GM21360 (cell line): Measurements from ENCODE around the gene FGFRL1.

Experiments
- ATAC-seq: cut with Tn5 transposase; IDR thresholded peaks from one replicate; pipeline ENCODE4 v1.9.1; 2021; ENCODE audit warnings: mild to moderate bottlenecking, moderate library complexity; ENCODE audit not compliant: unreplicated experiment

Gene FGFRL1

DNA sequence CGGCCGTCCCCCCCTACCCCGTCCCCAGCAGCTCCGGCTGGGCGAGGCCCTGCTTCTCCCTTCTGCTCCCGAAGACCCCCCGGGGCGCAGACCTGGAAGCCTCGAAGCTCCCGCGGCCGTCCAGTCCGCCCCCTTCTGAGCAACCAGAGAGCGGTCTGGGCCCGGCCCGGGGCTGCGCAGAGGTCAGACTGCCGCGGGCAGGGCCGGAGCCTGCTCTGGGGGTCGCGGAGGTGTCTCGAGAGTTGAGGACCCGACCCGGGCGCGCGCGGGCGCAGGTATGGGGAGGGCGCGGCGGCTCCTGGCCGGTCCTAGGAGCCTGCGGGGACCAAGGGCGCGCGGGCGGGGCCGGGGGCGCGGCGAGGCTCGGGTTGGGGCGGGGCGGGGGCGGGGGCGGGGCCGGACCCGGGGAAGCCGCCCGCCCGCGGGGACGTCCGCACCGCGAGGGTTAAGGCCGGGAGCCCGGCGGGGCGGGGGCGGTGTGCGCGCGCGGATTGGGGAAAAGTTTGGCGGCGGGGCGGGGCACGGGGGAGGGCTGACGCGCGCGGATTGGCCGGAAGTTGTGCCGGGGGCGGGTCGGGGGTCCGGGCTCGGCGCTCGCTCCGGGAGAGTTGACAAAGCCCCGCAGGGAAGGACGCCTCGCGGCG, at the start of gene FGFRL1:
Gene FGFRL1 (plus strand): TSS at position 605 of the 644 bp plus-strand sequence. CDS start 860 bp downstream, outside the sequence.
- no peak for ATAC-seq

DNA sequence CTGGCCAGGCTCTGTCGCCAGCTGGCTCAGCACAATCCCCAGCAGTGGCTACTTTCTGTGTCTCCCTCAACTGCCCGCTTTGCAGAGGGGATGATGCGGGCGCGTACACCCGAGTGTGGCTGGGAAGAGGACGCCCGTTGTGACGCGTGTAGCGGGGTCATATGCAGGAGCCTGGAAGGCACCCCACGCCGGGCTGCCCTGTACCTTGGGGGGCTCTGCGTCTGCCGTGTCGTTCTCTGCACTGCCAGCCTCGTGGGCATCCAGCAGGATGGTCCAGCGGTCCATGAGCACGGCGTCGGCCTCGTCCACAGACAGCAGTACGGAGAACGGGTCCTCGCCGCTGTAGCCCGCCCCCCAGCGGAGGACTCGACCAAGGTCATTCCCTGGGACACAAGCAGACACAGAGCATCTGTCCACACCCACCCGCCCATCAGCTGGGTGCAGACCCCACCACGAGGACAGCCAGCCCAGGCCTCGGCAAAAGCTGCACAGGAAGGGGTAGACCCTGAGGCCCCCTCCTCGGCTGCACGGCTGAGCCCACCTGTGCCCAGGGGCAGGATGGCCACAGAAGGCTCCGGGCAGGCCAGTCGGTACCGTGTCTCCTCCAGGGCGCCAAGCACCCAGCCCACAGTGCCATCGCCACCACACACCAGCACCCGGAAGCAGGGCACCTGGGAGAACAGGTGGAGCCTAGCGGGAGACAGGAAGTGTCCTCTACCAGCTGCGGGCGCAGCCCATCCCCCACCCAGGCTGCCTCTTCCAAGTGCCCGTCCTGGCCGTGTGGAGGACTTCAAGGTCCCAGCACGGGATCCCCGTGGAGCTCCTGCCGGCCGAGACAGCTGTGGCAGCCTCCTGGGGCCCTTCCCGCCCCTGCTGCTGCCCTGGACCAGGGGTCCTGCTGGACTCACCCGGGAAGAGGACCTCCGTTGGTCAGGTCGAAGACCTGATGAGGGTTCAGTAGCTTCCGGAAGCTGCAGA, 48.9 kb upstream of the FGFRL1 start:
- no peak for ATAC-seq

DNA sequence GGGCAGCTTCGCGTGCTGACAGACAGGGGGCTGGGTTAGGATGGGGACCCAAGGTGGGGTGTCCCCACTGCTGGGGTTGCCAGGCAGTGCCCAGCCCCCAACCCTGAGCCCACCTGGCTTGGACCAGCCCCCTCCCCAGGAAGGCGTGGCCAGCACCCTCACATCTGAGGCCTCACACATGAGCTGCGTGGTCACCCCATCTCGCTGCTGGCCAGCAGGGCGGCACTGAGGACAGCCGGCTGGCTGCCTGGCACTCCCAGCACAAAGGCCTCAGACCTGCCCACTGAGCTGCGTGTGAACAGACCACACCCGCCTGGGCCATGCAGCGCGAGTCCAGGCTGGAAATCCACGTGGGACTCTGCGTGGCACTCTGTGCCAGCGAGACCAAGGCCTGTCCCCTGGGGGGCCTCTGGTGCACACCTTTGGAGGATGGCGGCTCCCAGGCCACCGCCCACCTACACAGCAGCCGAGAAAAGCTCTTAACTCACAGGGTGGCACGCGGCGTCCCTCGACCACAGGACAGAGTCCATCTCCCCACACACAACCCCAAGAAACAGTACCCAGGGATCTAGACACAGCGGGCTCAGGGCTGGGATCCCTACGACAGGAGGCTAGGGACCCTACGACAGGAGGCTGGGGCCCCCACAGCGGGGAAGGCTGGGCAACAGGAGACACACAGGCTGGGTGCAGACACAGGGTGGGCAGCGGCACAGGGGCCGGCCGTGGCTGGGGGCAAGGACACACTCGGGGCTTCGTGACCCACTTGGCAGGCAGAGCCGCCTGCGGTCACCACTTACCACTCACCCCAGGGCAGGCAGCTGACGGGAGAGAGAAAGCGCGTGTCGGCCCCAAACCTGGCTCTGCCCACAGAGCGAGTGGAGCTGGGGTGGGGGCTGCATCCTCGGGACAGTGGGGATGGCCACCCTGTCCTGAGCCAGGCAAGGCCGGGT, 47.9 kb upstream of the FGFRL1 start:
- ATAC-seq: no peak

DNA sequence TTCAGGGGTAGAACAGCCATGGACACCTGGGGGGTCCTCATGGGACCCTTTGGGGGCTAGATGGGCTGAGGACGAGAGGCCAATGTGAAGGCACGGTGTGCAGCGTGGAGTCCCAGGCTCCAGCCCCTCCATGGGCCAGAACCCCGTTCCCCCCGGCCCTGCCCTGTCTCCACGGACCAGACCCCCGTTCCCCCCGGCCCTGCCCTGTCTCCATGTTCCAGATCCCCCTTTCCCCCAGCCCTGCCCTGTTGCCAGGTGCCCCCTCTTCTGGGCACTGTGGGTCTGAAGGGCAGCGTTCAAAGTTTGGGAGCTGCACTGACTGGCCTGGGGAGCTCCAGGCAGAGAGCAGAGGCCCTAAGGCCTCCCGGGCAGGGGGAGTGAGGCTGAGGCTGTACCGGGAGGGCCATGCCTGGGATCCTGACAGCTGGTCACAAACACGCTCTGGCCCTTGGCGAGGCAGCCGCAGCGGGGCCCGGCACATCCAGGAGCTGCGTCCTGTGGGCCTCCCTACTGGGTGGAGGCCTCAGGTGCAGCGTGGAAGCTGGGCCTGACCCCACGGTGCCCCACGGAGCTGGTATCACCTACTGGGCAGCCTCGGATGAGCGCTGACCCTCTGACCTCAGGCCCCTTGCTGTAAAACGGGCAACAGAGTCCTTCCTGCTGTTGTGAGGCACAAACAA, 46.9 kb upstream of the FGFRL1 start:
- ATAC-seq: no peak

- ATAC-seq: no peak
Observed at GRCh38 chr4:965048-965765, 46.2 kb upstream of the FGFRL1 start.

GRCh38 chr4:965766-966134, 45.7 kb upstream of the FGFRL1 start:
- ATAC-seq: no peak

GRCh38 chr4:966266-967112, 44.9 kb upstream of the FGFRL1 start:
- ATAC-seq: no peak

GRCh38 chr4:967113-968104, 44.0 kb upstream of the FGFRL1 start:
- ATAC-seq: no peak

GRCh38 chr4:968221-968620, 43.2 kb upstream of the FGFRL1 start:
- no peak for ATAC-seq

DNA sequence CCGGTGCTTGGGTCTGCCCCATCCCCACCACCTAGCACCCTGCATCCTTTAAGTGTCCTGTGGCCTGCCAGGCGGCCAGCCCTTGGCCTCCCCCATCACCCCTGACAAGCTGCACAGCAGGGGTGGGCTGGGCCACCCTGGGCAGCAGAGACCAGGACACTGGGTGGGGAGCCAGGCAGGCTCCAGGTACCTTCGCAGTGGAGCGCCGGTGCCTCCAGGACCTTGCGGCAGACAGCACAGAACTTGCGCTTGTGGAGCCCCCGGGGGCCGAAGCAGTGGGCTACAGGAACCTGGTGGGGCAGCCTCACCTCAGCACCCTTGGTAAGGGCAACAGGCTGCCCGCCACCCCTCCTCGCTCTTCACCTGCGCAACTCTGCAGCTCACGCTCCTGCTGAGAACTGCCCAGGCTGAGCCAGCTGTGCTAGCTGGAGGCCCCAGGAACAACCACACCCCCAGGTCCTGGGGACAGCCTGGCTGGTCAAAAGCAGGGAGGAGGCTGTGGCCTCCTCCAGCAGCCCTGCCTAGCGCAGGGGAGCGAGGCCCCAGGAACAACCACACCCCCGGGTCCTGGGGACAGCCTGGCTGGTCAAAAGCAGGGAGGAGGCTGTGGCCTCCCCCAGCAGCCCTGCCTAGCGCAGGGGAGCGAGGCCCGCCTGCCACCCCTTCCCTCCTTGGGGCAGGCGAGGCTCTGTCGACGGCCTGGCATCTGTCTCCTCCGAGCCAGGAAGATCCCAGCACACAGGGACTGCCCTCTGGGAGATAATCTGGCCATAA, 42.6 kb upstream of the FGFRL1 start:
- ATAC-seq: no peak

- ATAC-seq: no peak
Observed at GRCh38 chr4:970046-970745, 41.2 kb upstream of the FGFRL1 start.

- ATAC-seq: no peak
Observed at GRCh38 chr4:970854-971520, 40.4 kb upstream of the FGFRL1 start.

- ATAC-seq: no peak
Observed at GRCh38 chr4:971666-972500, 39.5 kb upstream of the FGFRL1 start.

DNA sequence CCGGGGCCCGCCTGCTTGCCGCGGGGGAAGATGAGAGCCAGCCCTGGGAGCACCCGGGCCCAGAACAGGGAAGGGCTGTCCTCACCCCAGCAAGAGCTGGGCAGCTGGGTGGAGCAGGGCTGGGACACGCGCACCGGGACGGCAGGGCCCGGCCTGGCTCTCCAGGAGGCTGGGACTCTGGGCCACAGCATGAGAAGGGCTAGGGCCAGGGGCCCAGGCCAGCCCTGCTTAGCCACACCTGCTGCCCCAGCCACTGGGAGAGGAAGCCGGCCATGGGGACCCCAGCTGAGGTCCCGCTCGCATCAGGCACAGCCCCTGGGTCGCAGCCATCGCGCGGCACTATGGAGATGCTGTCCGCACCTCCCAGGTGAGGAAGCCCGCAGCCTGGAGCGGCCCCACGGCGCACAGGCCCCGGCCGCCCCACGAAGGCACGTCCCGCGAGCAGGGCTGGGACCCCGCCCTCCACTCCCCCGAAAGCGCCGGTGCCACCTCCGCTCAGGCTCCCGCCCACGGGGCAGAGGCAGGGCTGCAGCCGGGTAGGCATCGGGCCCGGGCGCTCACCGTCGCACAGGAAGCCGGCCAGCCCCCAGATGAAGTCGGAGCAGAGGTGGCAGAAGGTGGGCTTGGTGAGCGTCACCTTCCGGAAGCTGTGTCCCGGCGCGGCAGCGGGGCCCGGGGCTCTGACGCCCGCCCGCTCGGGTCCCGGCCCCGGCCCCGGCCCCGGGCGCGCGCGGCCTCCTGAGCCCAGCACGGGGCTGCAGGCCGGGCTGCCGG, 38.6 kb upstream of the FGFRL1 start:
- ATAC-seq: peak; percentile 38
